Right kidney (tissue), 1 donor: ENCODE data around the gene FAM131B.

Experiments
- DNase-seq: peaks from one replicate; pipeline ENCODE4 v3.0.0-alpha.2; 2016

The FAM131B gene

DNA sequence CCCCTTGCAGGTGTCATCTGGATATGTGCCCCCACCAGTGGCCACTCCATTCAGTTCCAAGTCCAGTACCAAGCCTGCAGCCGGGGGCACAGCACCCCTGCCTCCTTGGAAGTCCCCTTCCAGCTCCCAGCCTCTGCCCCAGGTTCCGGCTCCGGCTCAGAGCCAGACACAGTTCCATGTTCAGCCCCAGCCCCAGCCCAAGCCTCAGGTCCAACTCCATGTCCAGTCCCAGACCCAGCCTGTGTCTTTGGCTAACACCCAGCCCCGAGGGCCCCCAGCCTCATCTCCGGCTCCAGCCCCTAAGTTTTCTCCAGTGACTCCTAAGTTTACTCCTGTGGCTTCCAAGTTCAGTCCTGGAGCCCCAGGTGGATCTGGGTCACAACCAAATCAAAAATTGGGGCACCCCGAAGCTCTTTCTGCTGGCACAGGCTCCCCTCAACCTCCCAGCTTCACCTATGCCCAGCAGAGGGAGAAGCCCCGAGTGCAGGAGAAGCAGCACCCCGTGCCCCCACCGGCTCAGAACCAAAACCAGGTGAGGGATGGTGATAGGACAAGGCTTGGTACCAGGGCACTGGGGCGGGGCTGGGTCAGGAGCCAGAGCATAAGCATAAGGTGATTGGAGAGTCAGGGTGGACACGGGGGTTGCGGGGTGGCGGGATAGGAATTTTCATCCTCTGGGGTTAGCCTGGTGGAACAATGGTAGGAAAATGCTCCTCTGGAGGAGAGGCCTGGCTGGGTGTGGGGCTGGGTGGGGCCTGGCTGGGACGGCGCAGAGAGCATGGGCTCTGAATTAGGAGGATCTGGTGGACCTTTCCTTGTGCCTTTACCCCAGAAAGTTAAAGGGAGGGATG is 20.5 kb upstream of the FAM131B start:
- no peak for DNase-seq

DNA sequence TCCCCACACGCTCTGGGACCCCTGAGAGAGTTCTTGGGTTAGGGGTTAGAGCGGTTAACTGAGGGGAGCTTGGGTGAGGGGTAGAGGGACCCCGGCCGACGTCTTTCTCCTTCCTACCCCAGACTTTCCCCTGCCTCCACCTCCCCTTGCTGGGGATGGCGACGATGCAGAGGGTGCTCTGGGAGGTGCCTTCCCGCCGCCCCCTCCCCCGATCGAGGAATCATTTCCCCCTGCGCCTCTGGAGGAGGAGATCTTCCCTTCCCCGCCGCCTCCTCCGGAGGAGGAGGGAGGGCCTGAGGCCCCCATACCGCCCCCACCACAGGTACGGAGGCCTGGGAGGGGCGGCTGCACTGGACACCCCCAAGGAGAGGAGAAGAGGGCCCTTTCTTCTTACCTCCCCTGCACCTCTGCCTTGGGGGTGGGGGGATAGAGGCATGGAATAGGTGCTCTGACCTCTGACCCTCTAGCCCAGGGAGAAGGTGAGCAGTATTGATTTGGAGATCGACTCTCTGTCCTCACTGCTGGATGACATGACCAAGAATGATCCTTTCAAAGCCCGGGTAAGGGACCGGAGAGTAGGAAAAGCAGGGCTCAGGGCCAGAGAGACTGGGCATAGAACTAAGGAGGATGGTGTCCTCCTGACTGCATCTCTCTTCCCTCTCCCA is 19.7 kb upstream of the FAM131B start:
- no peak for DNase-seq

DNA sequence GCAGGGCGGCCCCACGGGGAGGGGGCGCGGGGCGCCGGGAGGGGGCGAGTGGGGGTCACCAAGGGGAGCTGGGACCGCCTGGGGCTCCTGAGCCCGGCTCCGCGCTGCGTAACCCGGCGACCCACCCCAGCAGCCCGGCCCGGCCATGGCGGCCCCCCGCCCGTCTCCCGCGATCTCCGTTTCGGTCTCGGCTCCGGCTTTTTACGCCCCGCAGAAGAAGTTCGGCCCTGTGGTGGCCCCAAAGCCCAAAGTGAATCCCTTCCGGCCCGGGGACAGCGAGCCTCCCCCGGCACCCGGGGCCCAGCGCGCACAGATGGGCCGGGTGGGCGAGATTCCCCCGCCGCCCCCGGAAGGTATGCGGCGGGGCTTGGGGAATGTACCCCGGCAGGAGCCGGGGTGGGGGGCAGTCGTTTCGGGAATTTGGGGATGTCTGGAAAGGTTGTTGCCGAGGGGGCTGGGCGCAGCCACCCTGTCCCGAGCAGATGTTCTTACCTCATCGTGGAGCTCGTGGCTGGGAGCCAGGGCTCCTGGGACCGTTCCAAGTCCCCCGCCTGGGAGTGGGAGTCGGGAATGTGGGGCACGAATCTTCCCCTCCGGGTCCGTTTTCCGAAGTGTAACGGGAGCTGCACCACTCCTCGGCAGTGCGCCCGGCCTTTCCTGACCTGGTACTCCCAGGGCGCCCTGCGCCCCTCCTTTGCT is 19.1 kb upstream of the FAM131B start:
- peak; percentile 75 for DNase-seq

DNA sequence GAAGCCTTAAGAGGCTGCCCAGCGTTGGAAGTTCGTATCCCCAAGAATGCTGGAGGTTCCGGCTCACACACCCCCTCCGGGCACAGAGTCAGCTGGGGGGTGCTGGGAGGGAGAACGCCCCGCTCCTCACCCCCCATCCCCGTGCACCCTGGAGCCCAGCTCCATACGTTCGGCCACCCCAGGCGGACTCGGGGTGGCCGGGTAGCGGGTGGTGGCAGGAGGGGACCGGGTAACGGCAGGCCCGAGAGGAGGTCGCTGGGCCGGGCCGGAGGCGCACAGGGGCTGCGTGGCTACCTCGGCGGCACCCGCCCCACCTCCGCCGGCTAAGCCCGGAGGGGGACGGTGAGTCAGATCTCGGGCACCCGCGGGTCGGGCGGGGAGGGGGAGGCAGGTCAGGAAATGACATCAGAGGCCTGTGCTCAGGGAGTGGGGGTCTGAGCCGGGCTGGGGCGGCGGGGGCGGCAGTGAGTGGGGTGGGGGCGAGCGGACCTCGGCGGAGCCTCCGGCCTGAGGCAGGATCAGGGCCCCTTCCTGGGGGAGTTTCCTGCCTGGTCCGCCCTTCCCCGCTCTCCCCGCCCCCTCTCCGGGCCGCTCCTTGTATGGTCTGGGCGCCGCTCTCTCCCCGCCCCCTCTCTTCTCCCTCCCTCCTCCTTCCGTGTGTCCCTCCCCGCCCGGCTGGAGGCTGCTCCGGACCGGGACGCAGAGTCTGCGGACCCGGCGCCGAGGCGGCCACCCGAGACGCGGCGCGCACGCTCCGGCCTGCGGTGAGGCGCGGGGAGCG is 18.3 kb upstream of the FAM131B start, which contains the start of gene ZYX:
TSS of gene ZYX (plus strand) at position 700 of the 781 bp plus-strand sequence. CDS start 227 bp downstream, outside the sequence.
- DNase-seq, result peak; percentile 37

DNA sequence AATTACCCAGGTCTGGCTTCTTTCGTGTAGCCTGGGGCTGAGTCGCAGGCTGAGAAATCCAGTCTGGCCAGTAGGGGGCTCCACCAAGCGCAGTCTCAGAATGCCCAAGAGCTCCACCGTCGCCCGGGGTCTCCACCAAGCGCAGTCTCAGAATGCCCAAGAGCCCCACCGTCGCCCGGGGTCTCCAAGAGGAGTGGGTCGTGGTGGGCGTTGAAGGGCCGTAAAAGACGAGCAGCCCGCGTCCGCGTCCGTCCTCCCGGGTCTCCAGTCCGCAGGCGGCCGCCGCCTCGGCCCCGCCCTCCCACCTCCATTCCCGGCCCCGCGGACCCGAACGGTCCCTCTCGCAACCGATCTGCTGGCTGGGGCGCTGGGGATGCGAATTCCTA is 17.7 kb upstream of the FAM131B start:
- peak; percentile 97 for DNase-seq

DNA sequence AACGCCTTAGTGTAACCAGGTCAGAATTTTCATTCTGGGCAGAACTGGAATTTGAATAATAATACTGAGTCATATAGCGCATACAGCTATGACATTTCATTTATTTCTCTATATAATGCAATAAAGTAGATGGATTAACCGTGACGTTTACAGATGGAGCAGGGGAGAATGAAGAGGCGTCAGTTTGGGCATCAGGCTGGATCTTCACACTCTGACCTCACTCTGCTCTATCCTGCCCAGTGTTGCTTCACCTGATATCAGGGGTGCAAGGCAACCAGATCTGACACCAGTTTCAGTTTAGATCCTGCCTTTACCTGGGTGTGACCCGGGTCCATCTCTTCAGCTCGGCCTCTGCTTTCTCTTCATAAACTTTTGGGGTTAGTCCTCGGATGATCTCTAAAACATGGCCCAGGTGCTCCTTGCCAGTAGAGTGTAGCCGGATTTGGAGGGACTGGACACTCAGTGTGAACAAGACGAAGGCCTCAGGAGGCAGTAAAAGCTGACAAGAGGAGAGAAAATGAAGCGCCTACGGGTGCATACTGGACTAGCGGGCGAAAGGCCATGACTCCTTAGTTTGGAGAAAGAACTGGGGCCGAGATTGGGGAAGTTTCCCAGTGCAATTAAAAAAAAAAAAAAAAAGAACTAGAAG is 17.2 kb upstream of the FAM131B start:
- no peak for DNase-seq

DNA sequence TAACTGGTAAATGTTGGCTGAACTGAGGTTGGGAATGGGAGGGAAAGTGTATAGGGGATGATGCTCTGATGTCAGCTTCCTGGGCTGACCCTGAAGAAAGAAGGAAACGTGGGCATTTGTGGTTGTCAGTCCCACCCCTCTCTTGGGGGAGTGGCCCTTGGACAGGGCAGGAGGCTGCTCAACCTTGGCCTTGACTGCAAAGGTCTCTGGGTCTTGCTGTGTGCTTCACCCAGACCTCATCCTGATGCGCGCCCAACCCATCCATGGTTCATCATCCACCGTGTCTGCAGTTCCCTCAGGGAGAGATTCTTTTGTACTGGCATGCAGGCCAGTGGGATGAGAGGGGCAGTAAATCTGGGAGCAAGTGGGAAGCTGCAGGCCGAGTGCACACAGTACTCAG is 13.9 kb upstream of the FAM131B start:
- no peak for DNase-seq

DNA sequence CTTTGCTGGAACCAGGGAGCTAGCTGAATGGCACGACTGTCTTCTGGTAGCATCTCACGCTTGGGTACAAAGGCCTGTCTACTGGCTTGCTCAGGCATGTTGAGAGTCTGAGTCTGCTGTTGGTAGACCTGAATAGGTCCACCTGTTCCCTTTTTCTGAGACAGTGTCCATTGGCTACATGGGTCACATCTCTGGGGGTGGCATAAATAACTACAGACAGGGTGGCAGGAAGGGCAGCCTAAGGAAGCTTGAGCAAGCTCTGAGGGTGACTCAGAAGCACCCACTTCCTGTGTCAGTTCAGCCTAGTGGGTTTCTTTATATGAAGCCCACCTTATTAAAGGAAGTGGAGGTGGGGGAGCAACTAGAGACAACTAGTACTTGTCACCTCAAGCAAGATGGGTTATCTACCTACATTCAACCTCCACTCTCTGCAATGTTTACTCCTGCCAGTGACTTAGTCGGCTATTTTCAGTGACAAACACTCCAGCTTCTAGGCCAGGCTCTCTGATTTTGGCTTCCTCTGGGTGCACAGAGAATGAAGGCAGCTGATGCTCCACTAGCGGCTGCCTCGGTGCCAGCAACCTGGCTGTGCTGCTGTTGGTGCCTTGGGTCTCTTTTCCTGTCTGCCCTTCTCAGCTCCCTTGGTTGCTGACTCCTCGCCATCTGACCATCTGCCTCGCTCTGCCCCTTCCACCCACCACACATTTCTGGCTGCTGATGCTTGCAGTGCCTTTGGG is 13.0 kb upstream of the FAM131B start:
- no peak for DNase-seq

DNA sequence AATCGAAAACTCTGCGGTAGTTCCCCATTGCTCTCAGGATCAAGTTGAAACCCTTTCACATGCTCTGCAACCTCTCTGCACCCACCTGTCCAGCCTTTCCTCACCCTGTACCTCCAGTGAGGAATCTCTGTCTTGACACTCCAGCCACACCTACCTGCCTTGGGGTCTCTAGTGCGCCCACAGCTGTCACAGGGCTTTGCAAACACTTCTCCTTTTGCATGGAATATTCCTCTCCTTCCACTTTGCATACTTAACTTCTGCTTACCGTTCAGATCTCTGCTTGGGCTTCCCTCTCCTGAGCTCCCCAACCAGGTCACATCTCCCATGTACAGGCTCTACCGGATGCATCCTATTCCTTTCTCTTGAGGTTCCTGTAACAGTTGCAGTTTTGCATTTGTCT is 12.0 kb upstream of the FAM131B start:
- no peak for DNase-seq

DNA sequence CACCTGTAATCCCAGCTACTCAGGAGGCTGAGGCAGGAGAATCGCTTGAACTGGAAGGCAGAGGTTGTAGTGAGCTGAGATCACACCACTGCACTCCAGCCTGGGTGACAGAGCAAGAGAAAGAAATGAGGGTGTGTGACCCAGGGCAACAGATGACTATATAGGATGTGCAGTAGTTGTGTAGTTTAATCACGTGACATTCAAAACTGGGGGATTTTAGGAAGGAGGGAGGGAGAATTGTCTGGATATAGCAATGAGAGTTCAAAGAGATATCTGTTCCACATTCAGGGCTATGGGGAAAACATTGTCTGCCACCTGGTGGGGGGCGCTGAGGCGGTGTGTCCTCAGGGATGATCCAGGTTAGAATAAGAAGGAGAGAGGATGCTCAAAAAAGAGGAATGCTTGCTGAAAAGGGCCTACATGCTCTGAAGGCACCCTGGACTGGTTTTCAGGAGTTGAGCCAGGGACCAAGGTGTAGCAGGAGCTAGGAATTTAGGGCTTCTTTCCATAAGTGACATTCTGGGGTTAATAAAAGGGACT is 10.8 kb upstream of the FAM131B start:
- DNase-seq, result no peak

DNA sequence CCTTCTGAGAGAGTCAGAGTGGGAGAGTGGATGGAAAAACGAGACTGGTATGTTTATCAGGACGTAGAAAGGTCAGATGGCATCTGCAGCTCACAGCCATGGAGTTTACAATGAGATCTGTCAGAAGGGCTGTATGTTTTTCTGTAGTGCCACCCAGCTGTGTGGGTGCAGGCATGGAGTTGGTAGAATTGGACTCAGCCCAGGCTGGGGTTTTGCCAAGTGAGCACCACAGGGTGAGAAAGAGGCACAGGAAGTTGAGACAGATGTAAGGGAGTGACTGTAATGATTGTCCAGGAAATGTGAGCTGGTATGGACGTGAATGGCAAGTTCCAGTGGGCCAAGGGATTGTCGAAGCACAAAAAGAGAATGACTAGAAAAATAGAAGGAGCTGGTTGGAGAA is 9.6 kb upstream of the FAM131B start:
- no peak for DNase-seq

DNA sequence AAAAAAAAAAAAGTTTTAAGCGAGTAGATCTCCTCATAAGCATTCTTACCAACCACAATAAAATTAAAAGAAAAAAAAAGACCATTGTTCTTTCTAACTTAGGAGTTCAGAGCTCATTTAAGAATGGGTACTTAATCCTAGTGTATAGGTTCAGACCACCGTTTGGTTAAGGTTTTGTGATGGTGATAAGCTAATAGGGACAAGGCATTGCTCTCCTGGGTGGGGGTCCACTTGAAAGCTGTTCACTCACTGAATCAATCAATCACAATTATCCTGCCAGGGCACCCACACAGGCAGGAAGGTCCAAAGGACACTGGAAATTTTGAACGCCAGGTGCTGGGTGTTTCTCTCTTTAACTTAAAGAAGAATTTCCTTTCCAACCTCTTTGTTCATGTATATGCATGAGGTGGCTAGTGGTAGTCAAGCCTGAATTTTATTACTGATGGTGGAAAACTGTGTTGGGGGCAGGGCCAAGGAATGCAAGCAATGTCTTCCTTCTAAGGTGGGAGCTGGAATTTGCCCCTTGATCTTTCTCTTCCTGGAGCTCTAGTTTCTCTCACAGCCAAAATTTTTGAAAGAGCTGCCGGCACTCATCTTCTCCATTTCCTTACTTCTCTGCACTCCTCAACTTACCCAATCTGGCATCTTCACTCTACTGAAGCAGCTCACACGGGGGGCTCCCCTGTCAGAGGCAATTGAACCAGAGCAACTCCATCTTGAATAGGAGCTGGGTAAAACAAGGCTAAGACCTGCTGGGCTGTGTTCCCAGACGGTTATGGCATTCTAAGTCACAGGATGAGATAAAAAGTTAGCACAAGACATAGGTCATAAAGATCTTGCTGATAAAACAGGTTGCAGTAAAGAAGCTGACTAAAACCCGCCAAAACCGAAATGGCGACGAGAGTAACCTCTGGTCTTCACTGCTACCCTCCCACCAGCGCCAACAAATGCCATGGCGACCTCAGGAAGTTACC is 7.5 kb upstream of the FAM131B start:
- DNase-seq, result no peak

DNA sequence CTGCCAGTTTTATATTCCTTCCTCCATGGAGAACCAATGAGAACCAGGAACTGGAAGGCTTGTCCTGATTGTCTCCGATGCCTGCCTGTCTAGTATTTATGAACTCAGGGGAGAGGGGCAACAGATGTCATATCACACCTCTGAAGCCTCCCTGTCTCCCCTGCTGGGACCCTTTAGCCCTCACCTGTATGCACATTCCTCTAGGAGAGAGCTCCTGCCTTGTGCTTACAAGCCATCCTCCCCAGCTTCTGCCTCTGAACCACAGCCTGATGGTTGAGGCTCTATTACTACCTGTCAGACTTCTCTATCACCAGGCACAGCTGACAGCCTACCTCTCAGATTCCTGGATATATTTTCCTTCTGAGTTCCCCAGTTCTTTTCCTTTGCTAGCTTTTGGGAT is 5.9 kb upstream of the FAM131B start:
- DNase-seq, result no peak

DNA sequence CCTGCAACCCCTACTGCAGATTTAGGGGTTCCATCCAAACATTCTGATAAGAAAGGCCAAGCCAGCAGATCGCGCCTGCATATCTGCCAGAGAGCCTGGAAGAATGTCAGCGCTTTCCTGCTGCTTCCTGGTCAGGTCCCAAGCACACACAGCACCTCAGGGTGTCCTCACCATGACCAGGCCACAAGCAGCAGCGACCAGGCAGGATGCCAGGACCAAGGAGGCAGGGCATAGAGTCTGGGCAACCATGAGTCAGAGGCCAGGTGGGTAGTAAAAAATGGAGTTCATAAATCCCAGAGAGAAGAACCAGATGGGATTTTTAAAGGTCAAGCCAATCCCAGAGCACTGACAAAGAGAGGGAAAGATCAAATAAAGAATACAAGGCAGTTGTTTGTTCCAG is 5.5 kb upstream of the FAM131B start:
- DNase-seq, result no peak

DNA sequence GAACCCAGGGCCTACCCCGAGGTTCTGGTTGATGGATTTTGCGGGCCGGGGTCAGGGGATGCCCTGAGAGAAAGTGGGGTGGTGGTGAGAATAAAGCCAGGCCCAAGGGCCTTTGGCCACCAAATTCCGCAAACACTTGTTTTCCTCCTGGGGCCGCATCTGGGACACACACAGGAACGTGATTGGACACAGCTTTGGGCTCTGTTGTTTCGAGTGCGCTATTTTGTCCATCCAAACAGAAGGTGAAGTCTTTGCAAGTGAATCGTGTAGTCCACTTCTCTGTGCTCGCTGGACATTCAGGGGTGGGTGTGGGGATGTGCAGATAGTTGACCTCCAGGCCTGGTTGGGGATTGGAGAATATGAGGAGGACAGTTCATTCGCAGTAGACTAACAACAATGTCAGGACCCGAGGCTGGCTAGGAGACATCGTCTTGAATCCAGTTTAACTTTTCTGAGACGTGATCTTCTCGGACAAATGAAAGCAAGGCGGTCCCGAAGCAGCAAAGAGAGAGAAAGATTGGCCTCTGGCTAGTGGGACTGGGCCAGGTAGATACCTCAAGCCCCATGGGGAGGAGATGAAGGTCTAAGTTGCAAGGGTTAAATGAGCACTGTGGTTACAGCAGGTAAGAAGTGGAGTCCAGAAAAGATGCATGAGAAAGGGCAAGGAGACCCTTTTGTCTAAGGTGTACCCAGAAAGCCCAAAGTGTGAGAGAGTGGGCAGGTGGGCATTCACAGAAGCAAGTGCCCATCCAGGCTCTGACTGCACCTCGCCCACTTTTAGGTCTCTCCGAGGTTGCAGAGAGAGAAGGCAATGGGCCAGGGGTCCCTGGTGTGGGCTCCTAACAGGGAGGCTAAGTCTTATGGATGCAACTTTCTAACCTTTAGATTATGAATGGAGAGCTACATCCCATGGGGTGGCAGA is 764 bp upstream of the FAM131B start:
- peak; percentile 38 for DNase-seq

DNA sequence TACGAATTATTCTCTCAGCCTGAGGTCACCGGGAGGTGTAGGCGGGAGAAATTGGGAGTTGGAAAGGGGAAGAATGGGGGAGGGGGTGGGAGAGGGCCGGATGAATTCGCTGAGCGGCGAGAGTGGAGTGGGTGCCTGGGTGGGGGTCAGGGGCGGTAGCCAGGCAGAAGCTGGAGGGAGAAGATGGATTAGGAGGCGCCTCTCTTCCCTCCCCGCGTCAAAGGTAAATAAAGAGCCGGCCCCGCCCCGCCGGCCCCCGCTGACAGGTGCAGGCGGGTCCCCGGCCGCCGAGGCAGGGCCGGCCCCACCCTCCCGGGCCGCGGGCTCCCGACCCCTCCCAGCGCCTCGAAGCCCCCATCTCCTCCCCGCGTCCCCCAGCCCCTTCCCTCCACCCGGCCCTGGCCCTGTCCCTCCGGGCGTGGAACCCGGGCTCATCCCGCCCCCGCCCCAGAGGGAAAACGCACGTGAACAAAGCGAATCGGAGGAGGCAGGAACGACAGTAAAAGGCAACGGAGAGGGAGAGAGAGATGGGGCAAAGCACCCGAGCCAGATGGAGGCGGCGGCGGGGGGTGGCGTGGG is 872 bp downstream of the FAM131B start:
- DNase-seq, result no peak

DNA sequence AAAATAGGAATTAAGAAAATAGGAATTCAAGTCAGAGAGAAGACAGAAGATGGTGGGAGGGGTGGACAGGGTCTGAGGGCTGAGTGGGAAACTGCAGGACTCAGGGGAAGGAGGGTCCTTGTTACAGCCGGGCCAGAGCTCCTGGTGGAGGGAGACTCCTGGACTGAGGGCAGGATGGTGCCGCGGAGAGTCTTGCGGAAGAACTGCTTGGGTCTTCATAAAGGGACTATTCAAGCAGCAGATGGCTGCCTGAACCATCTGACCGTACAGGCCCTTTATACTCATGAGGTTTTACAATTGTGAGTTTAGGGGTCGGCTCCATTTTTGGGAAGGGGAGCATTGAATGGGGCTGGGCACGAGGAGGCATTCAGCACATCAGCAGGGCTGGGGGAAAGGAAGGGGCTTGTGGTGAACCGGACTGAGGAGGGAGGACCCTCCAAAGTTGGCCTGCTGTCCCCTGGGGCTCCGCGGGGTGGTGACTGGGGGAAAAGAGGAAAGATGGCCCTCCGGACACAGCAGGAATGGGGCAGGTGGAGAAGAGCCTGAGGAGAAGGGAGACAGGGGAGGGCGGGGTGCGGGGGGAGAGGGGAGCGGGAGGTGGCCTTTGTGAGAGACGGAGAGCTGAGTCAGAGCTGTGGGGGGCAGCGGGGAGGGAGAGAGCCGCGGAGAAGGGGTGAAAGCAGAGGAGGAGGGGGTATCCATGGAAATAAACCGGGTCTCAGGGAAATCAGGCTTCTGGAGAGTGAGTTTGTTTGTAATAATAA is 1.5 kb downstream of the FAM131B start:
- no peak for DNase-seq
